Spleen (tissue), 11 donors: ENCODE data around the gene HNRNPF. TPM values are rescaled to one million over a fixed set of nuclear protein-coding genes. Genes with fewer than 3 reads are reported as not detected.

Experiments used
- DNase-seq: peaks from one replicate; pipeline ENCODE4 v3.0.0-alpha.2; 2020
- H3K27ac ChIP-seq, 8 donors: fragments of 200-600 bp; sonication (generic) in 7 of 8; 1 replicate in 4 of 8; 2 replicates in 4 of 8; pipeline versions ENCODE4 v1.5.0 to v1.8.0; 2016 to 2021; ENCODE audit warnings: inconsistent platforms in 4 of 8, mild to moderate bottlenecking in 4 of 8, moderate library complexity in 1 of 8
- H3K27me3 ChIP-seq, 7 donors: fragments of 200-600 bp; sonication (generic) in 6 of 7; replicated peaks in 1 of 7; 1 replicate in 4 of 7; 2 replicates in 3 of 7; pipeline versions ENCODE4 v1.5.0 to v1.8.0; 2016 to 2021; ENCODE audit warnings: inconsistent platforms in 3 of 7, mild to moderate bottlenecking in 1 of 7
- H3K36me3 ChIP-seq, 6 donors: fragments of 200-600 bp; sonication (generic) in 5 of 6; 1 replicate in 4 of 6; 2 replicates in 2 of 6; pipeline versions ENCODE4 v1.5.0 to v1.8.0; 2016 to 2021; ENCODE audit warnings: inconsistent platforms in 2 of 6
- H3K4me1 ChIP-seq, 6 donors: fragments of 200-600 bp; sonication (generic) in 5 of 6; 1 replicate in 3 of 6; 2 replicates in 3 of 6; pipeline versions ENCODE4 v1.5.0 to v1.8.0; 2016 to 2021; ENCODE audit warnings: inconsistent platforms in 3 of 6
- H3K4me3 ChIP-seq, 8 donors: fragments of 200-600 bp; sonication (generic) in 7 of 8; 1 replicate in 4 of 8; 2 replicates in 4 of 8; pipeline versions ENCODE4 v1.5.0 to v1.8.0; 2016 to 2021; ENCODE audit warnings: inconsistent platforms in 4 of 8, mild to moderate bottlenecking in 4 of 8, moderate library complexity in 2 of 8
- H3K9me3 ChIP-seq, 8 donors: fragments of 200-600 bp; sonication (generic) in 7 of 8; 1 replicate in 4 of 8; 2 replicates in 4 of 8; pipeline versions ENCODE4 v1.5.0 to v1.8.0; 2016 to 2021; ENCODE audit warnings: inconsistent platforms in 4 of 8
- CTCF ChIP-seq, 11 experiments: fragments of 200-600 bp in 7 of 11; fragments of 450-650 bp in 4 of 11; sonication (generic) in 4 of 11; IDR thresholded peaks in 8 of 11; conservative IDR thresholded peaks in 3 of 11; 1 replicate in 7 of 11; 2 replicates in 4 of 11; pipeline versions ENCODE4 v1.4.0 to v1.8.0; 2016 to 2021; ENCODE audit warnings: antibody characterized with exemption in 11 of 11, inconsistent platforms in 4 of 11, mild to moderate bottlenecking in 1 of 11
- POLR2A ChIP-seq, 3 donors: fragments of 450-650 bp; IDR thresholded peaks; one replicate each; pipeline ENCODE4 v1.5.1; 2017; ENCODE audit warnings: antibody characterized with exemption in 3 of 3, mild to moderate bottlenecking in 1 of 3
- POLR2AphosphoS5 ChIP-seq, 3 donors: sonication (generic); formaldehyde crosslinking; IDR thresholded peaks; one replicate each; pipeline ENCODE4 v1.5.1; 2017; ENCODE audit warnings: antibody characterized with exemption in 3 of 3
- WGBS, 5 donors: extraction: QIAGEN DNeasy Blood & Tissue Kit in 3 of 5; methylation state at CpG; one replicate each; pipeline versions ENCODE4 v1.1.5 to v1.1.7; 2013 to 2018; 5-methylcytosine and 5-hydroxymethylcytosine counted together
- intact Hi-C: fragments of 100-400 bp; cut with DNase I; formaldehyde crosslinking; loops from one replicate; pipeline ENCODE4 v1.15.0; 2023; ENCODE audit warnings: low total_unique reads
- polyA plus RNA-seq, 3 donors: library from polyadenylated mRNA; stranded (reverse); fragments of 200-250 nt; gene quantifications; one replicate each; pipeline ENCODE4 v1.2.1, GENCODE V29; 2013
- total RNA-seq, 7 donors: library from RNA; depleted of rRNA in 3 of 7; stranded (reverse); fragments of >200 nt in 3 of 7; fragmentation: NEBNext Ultra II Directional in 4 of 7; extraction: Animal tissue kit (Norgen Biotek cat#: 25700) in 4 of 7; gene quantifications; one replicate each; pipeline versions ENCODE4 v1.1.0 to v1.2.1, GENCODE V29; 2016 to 2021
- donor health status: healthy with polysubstance abuse.
- donor health status: DM: no; HTN: no; CAD: no; lungs with moderate emphysema.
- donor health status: DM: no; HTN: no; CAD: no.
- donor health status: Bipolar disorder and iron deficiency.
- donor health status: healthy.
- donor health status: DM: no; HTN: no; CAD: no.
- donor health status: DM: yes; HTN: yes; CAD: no.

The HNRNPF gene
- total and polyA plus RNA-seq, 10 donors: 82.8 to 253 (median 173) TPM

- Histone ChIP-seq H3K9me3 (no peaks in the 10 kb centered on the region), H3K4me1 (peaks cover 0 to 20% (median 14%) of the 10 kb centered on the region in 6 donors), H3K36me3 (no peaks in the 10 kb centered on the region), H3K4me3 (no peak overlapping the region), H3K27me3 (no peaks in the 10 kb centered on the region), H3K27ac (no peak overlapping the region)
- DNase-seq: peak; percentile 24
- WGBS, 5 donors: 75 to 84% (median 82%) methylated on average over 3 of the region's 3 CpGs
- TF ChIP-seq CTCF (IDR thresholded peaks at IDR 0.05 in 8 of 11, conservative IDR thresholded peaks at IDR 0.05 in 3 of 11): no peak
- TF ChIP-seq POLR2AphosphoS5 (IDR thresholded peaks at IDR 0.05): no peak
- no peak for TF ChIP-seq POLR2A (IDR thresholded peaks at IDR 0.05)
- intact Hi-C loops: no loop called here
Observed at GRCh38 chr10:43365001-43365400, 44.0 kb downstream of the HNRNPF start.

DNA sequence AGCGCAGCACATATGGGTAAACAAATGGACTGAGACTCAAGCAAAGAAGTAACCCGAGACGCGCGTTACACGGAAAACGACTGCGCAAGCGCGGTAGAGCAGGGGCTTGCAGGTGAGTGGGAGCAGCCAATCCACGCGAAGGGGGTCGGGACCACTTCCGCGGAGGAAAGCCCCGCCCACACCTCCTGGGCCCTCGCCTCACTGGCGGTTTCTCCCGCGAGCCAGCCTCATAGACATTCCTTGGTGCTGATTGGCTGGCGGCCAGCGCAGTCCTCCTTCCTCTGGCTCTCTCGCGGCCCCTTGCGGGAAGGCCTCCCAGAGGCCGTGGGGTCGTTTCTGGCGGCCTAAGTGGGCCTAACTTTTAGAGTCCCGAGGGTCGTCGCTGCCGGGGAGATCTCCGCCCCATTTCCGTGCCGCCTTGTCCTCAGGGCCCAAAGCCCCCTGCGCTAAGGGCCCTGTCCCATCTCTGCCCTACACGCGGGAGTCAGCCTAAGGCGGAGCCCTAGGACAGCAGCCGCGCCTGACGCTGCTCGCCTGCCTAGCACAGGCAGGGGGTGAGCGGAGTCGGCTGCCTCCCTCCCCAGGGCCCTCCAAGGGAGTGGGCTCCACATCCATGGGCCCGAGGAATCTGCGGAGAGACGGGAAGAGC, 46.7 kb downstream of the HNRNPF start:
- intact Hi-C loops: no loop called here
- no peaks in the 10 kb centered on the region for H3K36me3 ChIP-seq
- peak; percentile 98 for DNase-seq
- H3K27ac ChIP-seq: peak overlapping the region; percentile 24 to 89 (median 80)
- H3K9me3 ChIP-seq: no peaks in the 10 kb centered on the region
- H3K4me1 ChIP-seq: peaks cover 0 to 20% (median 14%) of the 10 kb centered on the region in 6 donors
- 7 to 10% (median 8%) methylated on average over 37 to 48 of the region's 48 CpGs for WGBS, 5 donors
- no peaks in the 10 kb centered on the region for H3K27me3 ChIP-seq
- TF ChIP-seq POLR2A (IDR thresholded peaks at IDR 0.05) (peak in 1 of 3 donors; percentile 6), POLR2AphosphoS5 (IDR thresholded peaks at IDR 0.05) (peak; percentile 87 to 91 (median 90)), CTCF (IDR thresholded peaks at IDR 0.05 in 8 of 11, conservative IDR thresholded peaks at IDR 0.05 in 3 of 11) (peak in 10 of 11 experiments; percentile 9 to 71 (median 54))
- peak overlapping the region; percentile 28 to 81 (median 52) for H3K4me3 ChIP-seq

GRCh38 chr10:43361547-43362190, 47.3 kb downstream of the HNRNPF start:
- Histone ChIP-seq H3K36me3 (no peaks in the 10 kb centered on the region), H3K9me3 (no peaks in the 10 kb centered on the region), H3K27me3 (no peaks in the 10 kb centered on the region), H3K4me3 (peak overlapping the region; percentile 28 to 81 (median 52)), H3K4me1 (peaks cover 0 to 20% (median 14%) of the 10 kb centered on the region in 6 donors), H3K27ac (peak overlapping the region; percentile 24 to 89 (median 80))
- DNase-seq: no peak
- intact Hi-C loops: no loop called here
- WGBS, 5 donors: 13 to 19% (median 16%) methylated on average over 21 of the region's 21 CpGs
- TF ChIP-seq POLR2A (IDR thresholded peaks at IDR 0.05) (no peak), POLR2AphosphoS5 (IDR thresholded peaks at IDR 0.05) (no peak), CTCF (IDR thresholded peaks at IDR 0.05 in 8 of 11, conservative IDR thresholded peaks at IDR 0.05 in 3 of 11) (no peak)

- H3K4me3 ChIP-seq: no peak overlapping the region
- WGBS, 5 donors: 86 to 93% (median 92%) methylated on average over 6 of the region's 6 CpGs
- intact Hi-C loops: no loop called here
- H3K36me3 ChIP-seq: no peaks in the 10 kb centered on the region
- H3K4me1 ChIP-seq: peaks cover 0 to 20% (median 14%) of the 10 kb centered on the region in 6 donors
- no peak for DNase-seq
- no peaks in the 10 kb centered on the region for H3K27me3 ChIP-seq
- no peaks in the 10 kb centered on the region for H3K9me3 ChIP-seq
- H3K27ac ChIP-seq: no peak overlapping the region
- no peak for TF ChIP-seq POLR2AphosphoS5 (IDR thresholded peaks at IDR 0.05)
- TF ChIP-seq CTCF (IDR thresholded peaks at IDR 0.05 in 8 of 11, conservative IDR thresholded peaks at IDR 0.05 in 3 of 11): no peak
- TF ChIP-seq POLR2A (IDR thresholded peaks at IDR 0.05): no peak
Observed at GRCh38 chr10:43360086-43360485, 48.9 kb downstream of the HNRNPF start.
